HCT116 (cell line): Measurements from ENCODE around the gene EHBP1. TPM values are rescaled to one million over a fixed set of nuclear protein-coding genes. Genes with fewer than 3 reads are reported as not detected.

Experiments
- ATAC-seq: fragments of 200-7000 bp; cut with Tn5 transposase; 2 replicates; pipeline ENCODE4 v1.9.1; 2020; ENCODE audit warnings: mild to moderate bottlenecking, moderate library complexity
- BruUV-seq: library from RNA; stranded (reverse); fragments of 400-500 nt; replicated peaks from 2 replicates; lab custom pipeline; 2021; lab: Mats Ljungman, UMichigan
- CTCF ChIA-PET: fragments of 300-600 bp; sonication (Branson Sonifier 250); formaldehyde crosslinking; loops from one replicate; lab custom pipeline; 2021; ENCODE audit warnings: antibody characterized with exemption; lab: Charles Lee
- POLR2A ChIA-PET: fragments of 300-600, 350-600 bp; sonication (Branson Sonifier 250); formaldehyde crosslinking; loops from one replicate; lab custom pipeline; 2021; ENCODE audit warnings: antibody characterized with exemption; lab: Charles Lee
- RAD21 ChIA-PET, 2 experiments: fragments of 300-600 bp; sonication (Branson Sonifier 250); formaldehyde crosslinking; loops; one replicate each; lab custom pipeline; 2023; ENCODE audit warnings: low total read pairs in 2 of 2; ENCODE audit not compliant: uncharacterized antibody in 2 of 2, unreplicated experiment in 2 of 2, low non-redundant PET in 1 of 2; lab: Charles Lee
- DNase-seq: peaks from one replicate; pipeline ENCODE4 v3.0.0-alpha.2; 2010; ENCODE audit warnings: low read depth, low spot score
- H2AFZ ChIP-seq: fragments of 200-600 bp; shearing (Covaris generic), sonication (generic); 2 replicates; pipeline ENCODE4 v1.6.1; 2017; ENCODE audit warnings: low read depth, mixed run types, mixed read lengths, antibody characterized with exemption, low read length; ENCODE audit not compliant: poor library complexity, severe bottlenecking
- H3K27ac ChIP-seq: 2 replicates; pipeline ENCODE4 v1.5.1; 2012; ENCODE audit warnings: low read depth, low read length
- H3K27me3 ChIP-seq: fragments of 200-600 bp; sonication (generic); 2 replicates; pipeline ENCODE4 v1.6.1; 2016; ENCODE audit warnings: mixed run types, low read length, mixed read lengths; ENCODE audit not compliant: insufficient read depth
- H3K36me3 ChIP-seq, 2 experiments: fragments of 200-500 bp in 1 of 2; fragments of 200-600 bp in 1 of 2; sonication (Bioruptor generic) in 1 of 2; sonication (generic) in 1 of 2; 2 replicates each; pipeline versions ENCODE4 v1.5.1 to v1.6.1; 2014 to 2016; ENCODE audit warnings: low read length in 2 of 2, inconsistent platforms in 1 of 2, mixed read lengths in 1 of 2, mixed run types in 1 of 2; ENCODE audit not compliant: insufficient read depth in 2 of 2, control insufficient read depth in 1 of 2
- H3K4me1 ChIP-seq, 2 experiments: fragments of 200-600 bp in 1 of 2; sonication (generic) in 1 of 2; 2 replicates each; pipeline versions ENCODE4 v1.5.1 to v1.6.1; 2012 to 2017; ENCODE audit warnings: low read length in 2 of 2, inconsistent platforms in 1 of 2, mild to moderate bottlenecking in 1 of 2, mixed read lengths in 1 of 2, mixed run types in 1 of 2, moderate library complexity in 1 of 2; ENCODE audit not compliant: insufficient read depth in 2 of 2, control insufficient read depth in 1 of 2
- H3K4me2 ChIP-seq: fragments of 200-600 bp; sonication (generic); 2 replicates; pipeline ENCODE4 v1.6.1; 2017; ENCODE audit warnings: mixed run types, low read length, mixed read lengths
- H3K4me3 ChIP-seq, 2 experiments: fragments of 200-600 bp in 1 of 2; sonication (generic) in 1 of 2; replicated peaks in 1 of 2; 2 replicates each; pipeline ENCODE4 v1.5.1; 2011 to 2016; ENCODE audit warnings: low read length in 2 of 2, control low read depth in 1 of 2, low read depth in 1 of 2, mild to moderate bottlenecking in 1 of 2, mixed read lengths in 1 of 2, mixed run types in 1 of 2
- H3K79me2 ChIP-seq: fragments of 200-600 bp; sonication (generic); 2 replicates; pipeline ENCODE4 v1.6.1; 2017; ENCODE audit warnings: mild to moderate bottlenecking, mixed run types, low read length, moderate library complexity, mixed read lengths; ENCODE audit not compliant: insufficient read depth
- H3K9ac ChIP-seq: fragments of 200-600 bp; sonication (generic); 2 replicates; pipeline ENCODE4 v1.6.1; 2016; ENCODE audit warnings: low read length, mixed read lengths
- H3K9me2 ChIP-seq: fragments of 200-600 bp; sonication (generic), shearing (Covaris generic); 2 replicates; pipeline ENCODE4 v1.6.1; 2017; ENCODE audit warnings: mixed run types, mild to moderate bottlenecking, moderate library complexity; ENCODE audit not compliant: insufficient read depth
- H3K9me3 ChIP-seq, 2 experiments: fragments of 200-500 bp in 1 of 2; fragments of 200-600 bp in 1 of 2; sonication (Bioruptor generic) in 1 of 2; sonication (generic) in 1 of 2; 2 replicates each; pipeline ENCODE4 v1.6.1; 2014 to 2017; ENCODE audit warnings: low read length in 2 of 2, mixed read lengths in 2 of 2, inconsistent platforms in 1 of 2, low read depth in 1 of 2, mild to moderate bottlenecking in 1 of 2, mixed run types in 1 of 2, moderate library complexity in 1 of 2; ENCODE audit not compliant: control insufficient read depth in 1 of 2, insufficient read depth in 1 of 2
- H4K20me1 ChIP-seq: fragments of 200-600 bp; sonication (generic), shearing (Covaris generic); 2 replicates; pipeline ENCODE4 v1.6.1; 2017; ENCODE audit warnings: mixed run types, mild to moderate bottlenecking, moderate library complexity; ENCODE audit not compliant: insufficient read depth
- ATF3 ChIP-seq: IDR thresholded peaks from 2 replicates; pipeline ENCODE4 v1.6.1; 2012
- CBX3 ChIP-seq: IDR thresholded peaks from 2 replicates; pipeline ENCODE4 v1.6.1; 2012; ENCODE audit warnings: low read depth
- CTCF ChIP-seq, 3 experiments: fragments of 200-600 bp in 1 of 3; sonication (generic) in 1 of 3; IDR thresholded peaks in 2 of 3; conservative IDR thresholded peaks in 1 of 3; 2 replicates each; pipeline ENCODE4 v1.5.1; 2012 to 2017; ENCODE audit warnings: low read depth in 2 of 3, low read length in 2 of 3, antibody characterized with exemption in 1 of 3, borderline replicate concordance in 1 of 3, control low read depth in 1 of 3, mild to moderate bottlenecking in 1 of 3, mixed read lengths in 1 of 3, mixed run types in 1 of 3, moderate library complexity in 1 of 3; ENCODE audit not compliant: insufficient read depth in 1 of 3
- FOSL1 ChIP-seq: IDR thresholded peaks from 2 replicates; pipeline ENCODE4 v1.6.1; 2012; ENCODE audit warnings: low read depth
- JUND ChIP-seq: IDR thresholded peaks from 2 replicates; pipeline ENCODE4 v1.6.1; 2012
- SIN3A ChIP-seq: IDR thresholded peaks from 2 replicates; pipeline ENCODE4 v1.6.1; 2012; ENCODE audit warnings: low read depth
- SP1 ChIP-seq: IDR thresholded peaks from 2 replicates; pipeline ENCODE4 v1.6.1; 2012; ENCODE audit warnings: low read depth
- TCF7L2 ChIP-seq: IDR thresholded peaks from 2 replicates; pipeline ENCODE4 v1.7.0; 2011; ENCODE audit warnings: borderline replicate concordance, inconsistent platforms; ENCODE audit not compliant: insufficient read depth, insufficient read length; ENCODE audit errors: extremely low read depth
- ZBTB33 ChIP-seq: IDR thresholded peaks from 2 replicates; pipeline ENCODE4 v1.6.1; 2011; ENCODE audit warnings: mild to moderate bottlenecking, low read length, moderate library complexity; ENCODE audit not compliant: insufficient replicate concordance; ENCODE audit errors: extremely low read depth
- ZFX ChIP-seq: fragments of 450-650 bp; IDR thresholded peaks from 2 replicates; pipeline ENCODE4 v1.6.1; 2017
- ZNF274 ChIP-seq: fragments of 200-500 bp; sonication (Bioruptor generic); IDR thresholded peaks from 2 replicates; pipeline ENCODE4 v1.6.1; 2014; ENCODE audit warnings: mild to moderate bottlenecking, low read depth, low read length, inconsistent platforms
- intact Hi-C: fragments of 100-400 bp; cut with micrococcal nuclease; formaldehyde crosslinking; loops from 2 replicates; pipeline ENCODE4 v1.10.0; 2022
- total RNA-seq: library from RNA; stranded (reverse); gene quantifications from one replicate; pipeline ENCODE4 v1.2.1, GENCODE V29; 2021; ENCODE audit not compliant: unreplicated experiment

The EHBP1 gene
- total RNA-seq, 1 experiment from 2014 or later, result 89.9 TPM

GRCh38 chr2:62881162-62881795 is 175.8 kb downstream of the EHBP1 start:
- Histone ChIP-seq H3K4me2 (no peak overlapping the region), H3K9me2 (no peaks in the 10 kb centered on the region), H3K9me3 (no peaks in the 10 kb centered on the region), H3K79me2 (0 out of 2 replicates have a peak, but pooled peaks cover 5% of the 10 kb centered on the region), H3K27me3 (no peaks in the 10 kb centered on the region), H3K27ac (no peak overlapping the region), H2AFZ (no peak overlapping the region), H3K9ac (no peak overlapping the region), H4K20me1 (no peaks in the 10 kb centered on the region), H3K36me3 (peaks cover 17 to 37% of the 10 kb centered on the region in 2 experiments), H3K4me3 (no peak overlapping the region), H3K4me1 (peaks cover 0 to 4% of the 10 kb centered on the region in 2 experiments; a peak in 1 of 4 replicates)
- CTCF ChIA-PET, result no interaction called here
- BruUV-seq, result no TSS peak
- TF ChIP-seq ZBTB33 (no peak), TCF7L2 (no peak), JUND (no peak), ZNF274 (no peak), SP1 (no peak), ATF3 (no peak), SIN3A (no peak), ZFX (no peak), CBX3 (no peak), CTCF (IDR thresholded peaks at IDR 0.05 in 2 of 3, conservative IDR thresholded peaks at IDR 0.05 in 1 of 3; ENCODE audit: borderline replicate concordance in 1 of 3, insufficient read depth in 1 of 3, low read depth in 2 of 3, low read length in 2 of 3) (no peak), FOSL1 (no peak)
- ATAC-seq (no peak), DNase-seq (no peak)
- POLR2A ChIA-PET, result no interaction called here
- intact Hi-C loops, result no loop called here
- RAD21 ChIA-PET, result no interaction called here
